Large intestine (tissue), 3 donors: ENCODE results near the gene SERPINA4. TPM values are rescaled to one million over a fixed set of nuclear protein-coding genes. Genes with fewer than 3 reads are reported as not detected.
A peak's percentile ranks its signal among the peaks of the same experiment; 100 is the strongest.
"Not testable (repeated sequence)": the region's sequence is repeated elsewhere in the genome, so short reads cannot be mapped to it uniquely, and the experiment has no call there.

ENCODE experiments used
- DNase-seq, 2 donors: peaks; one replicate each; pipeline versions ENCODE4 v3.0.0 to v3.0.0-alpha.2; 2013
- H3K27ac ChIP-seq: one replicate; pipeline ENCODE4 v1.5.1; 2013; ENCODE audit warnings: low read length
- H3K27me3 ChIP-seq: 2 replicates; pipeline ENCODE4 v1.6.1; 2013; ENCODE audit warnings: low read length; ENCODE audit not compliant: control insufficient read depth, insufficient read depth
- H3K36me3 ChIP-seq: 2 replicates; pipeline ENCODE4 v1.6.1; 2013; ENCODE audit warnings: low read length; ENCODE audit not compliant: control insufficient read depth, insufficient read depth
- H3K4me1 ChIP-seq: one replicate; pipeline ENCODE4 v1.6.1; 2013; ENCODE audit warnings: low read length; ENCODE audit not compliant: control insufficient read depth, insufficient read depth
- H3K4me3 ChIP-seq: one replicate; pipeline ENCODE4 v1.5.1; 2013; ENCODE audit warnings: low read length
- H3K9me3 ChIP-seq: one replicate; pipeline ENCODE4 v1.6.1; 2013; ENCODE audit warnings: mild to moderate bottlenecking, low read depth, low read length, moderate library complexity; ENCODE audit not compliant: control insufficient read depth
- WGBS: methylation state at CpG from one replicate; pipeline ENCODE4 v1.1.5; 2013; ENCODE audit warnings: low lambda C conversion rate; ENCODE audit not compliant: insufficient coverage; 5-methylcytosine and 5-hydroxymethylcytosine counted together
- polyA plus RNA-seq: library from polyadenylated mRNA; unstranded; fragments of 120-200 nt; gene quantifications from one replicate; pipeline ENCODE4 v1.2.1, GENCODE V29; 2013

The SERPINA4 gene
- polyA plus RNA-seq, 1 donor, result 46.0 TPM

DNA sequence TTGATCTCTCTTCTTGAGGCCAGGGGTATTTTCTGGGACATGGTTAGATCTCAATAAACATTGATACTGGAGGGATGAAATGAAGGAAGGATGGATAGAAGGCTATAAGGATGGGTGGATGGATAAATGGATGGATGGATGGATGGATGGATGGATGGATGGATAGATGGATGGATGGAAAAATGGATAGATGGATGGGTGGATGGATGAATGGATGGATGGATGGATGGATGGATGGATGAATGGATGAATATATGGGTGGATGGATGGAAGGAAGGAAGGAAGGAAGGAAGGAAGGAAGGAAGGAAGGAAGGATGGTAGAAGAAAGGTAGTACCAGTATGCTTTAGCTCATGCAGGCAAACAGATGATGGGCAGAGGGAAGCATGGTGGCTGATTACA is 16.2 kb downstream of the SERPINA4 start:
- not testable (repeated sequence) for DNase-seq, H3K9me3 ChIP-seq, H3K27me3 ChIP-seq, H3K36me3 ChIP-seq, H3K4me3 ChIP-seq, H3K27ac ChIP-seq
- H3K4me1 ChIP-seq, result peaks cover 21% of the 10 kb centered on the region

DNA sequence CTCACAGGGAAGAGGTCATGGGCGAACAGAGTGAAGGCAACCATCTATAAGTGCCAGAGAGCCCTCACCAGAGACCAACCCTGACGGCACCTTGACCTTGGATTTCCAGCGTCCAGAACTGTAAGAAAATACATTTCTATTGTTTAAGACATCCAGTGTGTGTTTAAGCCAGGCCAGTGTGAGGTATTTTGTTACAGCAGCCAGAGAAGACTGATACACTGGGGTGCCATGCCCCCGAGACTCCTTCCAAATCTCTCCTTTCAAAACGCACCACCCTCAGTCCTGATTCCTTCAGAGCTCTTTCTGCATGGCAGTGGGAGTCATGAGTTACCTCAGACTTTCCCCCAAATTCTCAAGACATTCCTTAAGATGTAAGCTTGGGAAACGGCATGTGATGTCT is 17.5 kb downstream of the SERPINA4 start:
- Histone ChIP-seq H3K9me3 (no peaks in the 10 kb centered on the region), H3K27me3 (no peaks in the 10 kb centered on the region), H3K27ac (no peak overlapping the region), H3K4me3 (no peak overlapping the region), H3K36me3 (no peaks in the 10 kb centered on the region), H3K4me1 (peaks cover 21% of the 10 kb centered on the region)
- WGBS, result no CpG with 5 or more reads among the region's 6 CpGs
- no peak for DNase-seq

DNA sequence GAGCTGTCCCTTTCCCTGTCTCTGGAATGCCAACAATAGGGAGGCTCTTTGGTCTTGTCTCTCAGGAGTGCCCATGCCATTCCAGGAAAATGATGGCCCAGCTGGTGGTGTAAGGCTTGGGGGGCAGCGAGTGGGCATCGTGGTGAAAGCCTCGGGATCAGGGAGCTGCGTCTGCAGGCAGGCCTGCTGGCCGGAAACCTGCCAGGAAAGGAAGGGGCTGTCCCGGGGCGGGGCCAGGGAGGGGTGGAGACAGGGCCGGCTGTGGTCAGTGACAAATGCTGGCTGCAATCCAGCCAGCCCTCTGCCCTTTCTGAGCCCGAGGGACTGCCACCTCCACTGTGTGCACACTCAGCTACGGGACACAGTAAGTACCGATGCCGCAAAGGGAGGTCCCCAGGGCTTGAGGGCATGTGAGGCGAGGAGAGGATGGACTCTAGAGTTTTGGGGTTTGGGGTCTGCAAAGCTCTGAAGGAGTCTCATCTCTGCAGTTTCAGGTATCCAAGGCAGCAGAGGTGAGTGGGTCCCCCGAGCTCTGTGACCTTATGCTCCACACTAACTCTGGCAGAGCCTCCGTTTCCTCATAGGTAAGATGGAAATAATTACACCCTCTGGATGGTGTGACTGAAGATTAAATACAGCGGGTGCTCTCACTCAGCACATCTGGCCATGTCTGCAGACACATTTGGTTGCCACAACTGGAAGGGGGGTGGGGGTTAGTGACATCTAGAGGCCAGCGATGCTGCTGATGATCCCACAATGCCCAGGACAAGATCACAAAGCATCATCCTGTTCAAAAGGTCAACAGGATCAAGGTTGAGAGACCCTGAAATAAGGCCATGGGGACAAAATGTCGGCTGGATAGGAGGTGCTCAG is 20.1 kb downstream of the SERPINA4 start, which contains the start of gene SERPINA5:
Gene SERPINA5 (plus strand): TSS at position 300 of the 873 bp plus-strand sequence. CDS start 5,937 bp downstream, outside the sequence.
- peak in 1 of 2 donors; percentile 33 for DNase-seq
- Histone ChIP-seq H3K27ac (no peak within 1 kb of the TSS), H3K36me3 (no peaks in the 10 kb centered on the region), H3K9me3 (no peaks in the 10 kb centered on the region), H3K4me3 (no peak within 1 kb of the TSS), H3K27me3 (no peaks in the 10 kb centered on the region), H3K4me1 (peaks cover 20% of the 10 kb centered on the region)
- WGBS, result no CpG with 5 or more reads among the region's 18 CpGs

DNA sequence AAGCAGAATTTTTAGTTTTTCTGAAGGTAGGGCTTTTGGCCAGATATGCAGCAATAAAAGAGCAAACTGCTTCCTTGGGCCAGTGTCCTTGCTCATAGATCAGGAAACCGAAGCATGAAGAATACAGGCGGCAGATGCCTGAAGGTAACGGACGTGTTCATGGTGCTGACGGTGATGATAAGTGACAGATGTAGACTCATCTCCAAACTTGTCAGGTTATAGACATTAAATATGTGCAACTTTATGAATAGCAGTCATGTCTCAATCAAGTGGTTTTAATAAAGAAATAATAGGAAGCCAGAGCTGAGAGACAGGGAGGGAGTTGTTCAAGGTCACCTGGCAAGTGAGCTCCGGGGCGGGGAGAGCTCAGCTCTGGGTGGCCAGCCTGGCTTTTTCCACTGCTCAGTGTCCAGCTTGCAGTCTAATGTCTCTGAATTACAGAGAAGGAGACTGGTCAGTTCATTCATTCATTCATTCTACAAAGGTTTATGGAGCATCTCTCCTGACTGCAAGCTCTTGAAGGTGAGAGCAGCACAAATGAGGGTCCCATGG is 21.0 kb downstream of the SERPINA4 start:
- no peak for DNase-seq
- Histone ChIP-seq H3K4me3 (no peak overlapping the region), H3K27ac (peak overlapping the region; percentile 35)

DNA sequence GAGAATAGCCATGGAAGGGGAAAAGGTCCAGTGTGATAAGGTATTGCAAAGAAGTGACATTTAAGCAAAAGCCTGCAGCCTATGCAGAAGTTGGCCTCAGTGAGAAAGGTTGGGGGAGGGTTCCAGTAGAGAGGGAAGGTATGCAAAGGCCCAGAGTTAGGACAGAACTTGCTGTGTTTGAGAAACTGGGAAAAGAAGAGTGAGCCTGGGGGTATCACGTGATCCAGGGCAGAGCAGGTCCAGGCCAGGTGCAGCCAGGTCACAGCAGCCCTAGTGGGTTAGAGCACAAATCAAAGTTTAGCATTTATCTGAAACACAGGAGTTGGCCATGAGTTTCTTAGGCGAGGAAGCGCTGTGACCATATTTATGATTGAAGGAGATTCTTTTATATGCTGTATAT is 21.6 kb downstream of the SERPINA4 start:
- peak in 1 of 2 donors; percentile 43 for DNase-seq
- H3K4me1 ChIP-seq, result peaks cover 20% of the 10 kb centered on the region
- H3K27me3 ChIP-seq, result no peaks in the 10 kb centered on the region
- H3K27ac ChIP-seq, result peak overlapping the region; percentile 35
- WGBS, result no CpG with 5 or more reads among the region's 3 CpGs
- H3K9me3 ChIP-seq, result no peaks in the 10 kb centered on the region
- H3K4me3 ChIP-seq, result no peak overlapping the region
- H3K36me3 ChIP-seq, result no peaks in the 10 kb centered on the region

More for the DNA sequence above, 21.0 kb downstream of the SERPINA4 start:
- Histone ChIP-seq H3K4me1 (peaks cover 20% of the 10 kb centered on the region), H3K9me3 (no peaks in the 10 kb centered on the region), H3K36me3 (no peaks in the 10 kb centered on the region), H3K27me3 (no peaks in the 10 kb centered on the region)
- no CpG with 5 or more reads among the region's 7 CpGs for WGBS

DNA sequence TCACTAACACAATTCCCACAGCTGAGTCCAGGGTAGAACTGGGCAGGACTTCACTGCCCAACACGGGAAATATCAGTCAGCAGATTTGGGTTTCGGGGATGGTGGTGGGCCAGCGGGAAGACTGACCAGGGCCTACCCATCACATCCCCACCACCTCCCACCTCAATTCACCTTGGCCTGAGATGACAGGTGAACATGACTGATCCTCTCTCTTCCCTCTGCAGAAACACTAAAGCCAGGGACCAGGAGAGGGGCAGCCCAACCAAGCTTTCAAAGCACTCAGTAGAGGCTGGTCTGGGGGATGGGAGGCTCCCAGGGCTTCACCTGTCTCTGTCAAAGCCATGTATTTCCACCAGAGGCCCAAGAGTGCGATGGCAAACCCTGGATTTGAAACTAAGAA is 22.3 kb downstream of the SERPINA4 start:
- Histone ChIP-seq H3K27ac (no peak overlapping the region), H3K4me1 (peaks cover 20% of the 10 kb centered on the region), H3K36me3 (no peaks in the 10 kb centered on the region), H3K9me3 (no peaks in the 10 kb centered on the region), H3K4me3 (no peak overlapping the region), H3K27me3 (no peaks in the 10 kb centered on the region)
- no peak for DNase-seq
- WGBS, result no CpG with 5 or more reads among the region's 4 CpGs

DNA sequence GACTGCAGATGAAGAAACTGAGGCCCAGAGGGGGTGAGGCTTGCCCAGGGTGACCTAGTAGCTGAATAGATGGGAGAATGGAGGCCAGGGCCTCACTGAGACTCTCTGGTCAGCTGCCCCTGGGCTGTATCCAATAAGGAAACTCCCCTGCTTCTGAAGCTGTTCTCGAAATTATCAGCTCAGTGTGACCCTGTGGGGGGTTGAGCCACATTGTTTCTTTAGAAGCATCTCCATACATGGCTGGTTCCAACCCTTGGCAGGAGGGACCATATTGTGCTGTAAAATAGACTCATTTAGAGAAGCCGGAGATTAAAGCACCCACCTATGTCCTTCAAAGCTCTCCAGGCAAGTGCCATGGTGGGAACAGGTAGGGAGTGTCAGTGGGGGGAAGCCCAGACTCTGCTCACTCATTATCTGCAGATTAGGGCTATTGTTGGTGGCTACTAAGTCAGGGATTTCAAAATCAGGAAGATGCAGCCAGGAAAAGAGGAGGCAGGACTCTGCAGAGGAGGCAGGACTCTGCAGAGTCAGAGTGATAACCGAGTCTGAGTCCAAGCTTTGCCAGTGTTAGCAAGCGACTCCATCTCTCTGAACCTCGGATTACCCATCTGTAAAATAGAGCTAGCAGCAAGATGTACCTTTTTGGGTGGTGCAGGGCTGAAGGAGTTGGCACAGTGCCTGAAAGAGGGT is 23.5 kb downstream of the SERPINA4 start:
- no CpG with 5 or more reads among the region's 5 CpGs for WGBS
- H3K36me3 ChIP-seq, result no peaks in the 10 kb centered on the region
- no peak for DNase-seq
- no peak overlapping the region for H3K4me3 ChIP-seq
- H3K27ac ChIP-seq, result no peak overlapping the region
- H3K27me3 ChIP-seq, result no peaks in the 10 kb centered on the region
- H3K9me3 ChIP-seq, result no peaks in the 10 kb centered on the region
- H3K4me1 ChIP-seq, result peaks cover 20% of the 10 kb centered on the region

DNA sequence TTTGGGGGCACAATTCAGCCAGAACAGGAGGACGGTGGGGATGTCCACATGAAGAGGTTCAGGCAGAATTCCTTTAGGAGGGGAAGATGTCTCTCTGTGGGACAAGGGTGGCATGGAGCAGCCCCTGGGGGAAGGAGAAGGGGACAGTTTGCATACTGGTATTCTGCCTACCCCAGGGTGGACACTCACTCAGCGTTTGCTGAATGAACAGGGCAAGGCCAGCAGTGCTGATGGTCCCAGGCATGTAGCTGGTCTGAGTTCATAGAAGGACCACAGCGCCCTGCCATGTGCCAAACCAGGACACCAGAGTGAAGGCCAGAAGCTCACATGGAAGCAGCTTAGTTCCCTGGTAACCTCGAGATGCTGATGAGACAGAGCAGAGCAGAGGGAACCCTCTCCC is 25.4 kb downstream of the SERPINA4 start:
- Histone ChIP-seq H3K9me3 (no peaks in the 10 kb centered on the region), H3K36me3 (no peaks in the 10 kb centered on the region), H3K4me1 (peaks cover 13% of the 10 kb centered on the region), H3K27me3 (no peaks in the 10 kb centered on the region), H3K27ac (no peak overlapping the region), H3K4me3 (no peak overlapping the region)
- no peak for DNase-seq
- no CpG with 5 or more reads among the region's 4 CpGs for WGBS

DNA sequence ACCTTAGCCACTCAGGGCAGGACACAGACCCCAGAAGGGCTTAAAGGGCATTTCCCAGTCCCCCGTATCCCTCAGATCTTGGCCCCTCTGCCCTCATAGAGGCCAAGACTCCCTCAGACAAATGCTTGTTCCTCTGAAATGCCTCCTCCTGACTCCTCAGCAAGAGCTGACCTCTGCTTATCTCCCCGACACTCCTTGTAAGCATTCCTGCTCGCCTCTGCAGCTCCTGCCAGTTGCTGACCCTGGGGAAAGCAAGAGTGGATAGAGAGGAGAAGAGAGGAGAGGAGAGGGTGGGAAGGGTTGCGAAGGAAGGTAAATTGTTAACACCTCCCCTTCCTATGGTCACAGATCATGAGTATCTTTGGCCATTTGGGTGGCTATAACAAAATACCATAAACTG is 27.1 kb downstream of the SERPINA4 start:
- no peaks in the 10 kb centered on the region for H3K27me3 ChIP-seq
- peaks cover 4% of the 10 kb centered on the region for H3K4me1 ChIP-seq
- no peak overlapping the region for H3K27ac ChIP-seq
- H3K4me3 ChIP-seq, result no peak overlapping the region
- no peaks in the 10 kb centered on the region for H3K9me3 ChIP-seq
- H3K36me3 ChIP-seq, result no peaks in the 10 kb centered on the region
- WGBS, result 60% methylated on average over 1 of the region's 4 CpGs
- DNase-seq, result peak; percentile 47 to 48

DNA sequence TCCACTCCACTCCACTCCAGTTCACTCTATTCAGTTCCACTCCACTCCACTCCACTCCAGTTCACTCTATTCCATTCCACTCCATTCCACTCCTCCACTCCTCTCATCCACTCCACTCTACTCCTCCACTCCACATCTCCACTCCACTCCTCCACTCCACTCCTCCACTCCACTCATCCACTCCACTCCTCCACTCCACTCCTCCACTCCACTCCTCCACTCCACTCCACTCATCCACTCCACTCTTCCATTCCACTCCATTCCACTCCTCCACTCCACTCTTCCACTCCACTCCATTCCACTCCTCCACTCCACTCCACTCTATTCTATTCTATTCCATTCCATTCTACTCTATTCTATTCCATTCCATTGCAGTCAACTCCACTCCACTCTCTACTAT is 29.8 kb downstream of the SERPINA4 start:
- no peaks in the 10 kb centered on the region for H3K27me3 ChIP-seq
- no peak overlapping the region for H3K27ac ChIP-seq
- no peak for DNase-seq

More for the DNA sequence above, 29.8 kb downstream of the SERPINA4 start:
- Histone ChIP-seq H3K9me3 (no peaks in the 10 kb centered on the region), H3K4me3 (no peak overlapping the region), H3K4me1 (peaks cover 21% of the 10 kb centered on the region), H3K36me3 (no peaks in the 10 kb centered on the region)
